Measurements from ENCODE around the gene EXOC3L4. TPM values are rescaled to one million over a fixed set of nuclear protein-coding genes. Genes with fewer than 3 reads are reported as not detected.

Gene EXOC3L4
- total and polyA plus RNA-seq, 5 donors from 2014 or later, result not detected

GRCh38 chr14:103090481-103091020, 4.0 kb upstream of the EXOC3L4 start:
- Histone ChIP-seq H3K27me3 (ENCODE audit: control insufficient read depth, insufficient read depth, low read length) (no peaks in the 10 kb centered on the region), H3K36me3 (ENCODE audit: control insufficient read depth, insufficient read depth, low read length) (no peaks in the 10 kb centered on the region), H3K9me3 (ENCODE audit: control insufficient read depth in 2 of 2, low read length in 2 of 2) (no peaks in the 10 kb centered on the region), H3K4me1 (ENCODE audit: control insufficient read depth, insufficient read depth, low read length, poor library complexity, severe bottlenecking) (peaks cover 9% of the 10 kb centered on the region), H3K27ac (ENCODE audit: insufficient read depth, low read length, poor library complexity, severe bottlenecking) (no peak overlapping the region), H3K4me3 (ENCODE audit: low read depth, low read length) (no peak overlapping the region)
- Mint-ChIP-seq H3K27ac (no peak overlapping the region), H3K4me3 (peak overlapping the region in 1 of 4 donors; percentile 57), H3K4me1 (peaks cover 0 to 7% (median 0%) of the 10 kb centered on the region in 4 donors), H3K36me3 (no peaks in the 10 kb centered on the region), H3K9me3 (peaks cover 0 to under 1% (median 0%) of the 10 kb centered on the region in 7 donors), H3K27me3 (peaks cover 17% of the 10 kb centered on the region)
- ATAC-seq (ENCODE audit: low read depth in 2 of 2), result no peak
- no peak for DNase-seq

- no peak overlapping the region for H3K4me3 ChIP-seq (ENCODE audit: low read depth, low read length)
- Mint-ChIP-seq H3K9me3 (no peaks in the 10 kb centered on the region), H3K4me1 (peaks cover 0 to 7% (median 0%) of the 10 kb centered on the region in 4 donors), H3K36me3 (no peaks in the 10 kb centered on the region), H3K27me3 (peaks cover 12% of the 10 kb centered on the region), H3K27ac (no peak overlapping the region), H3K4me3 (peak overlapping the region in 2 of 4 donors; percentile 57)
- no peaks in the 10 kb centered on the region for H3K9me3 ChIP-seq (ENCODE audit: control insufficient read depth in 2 of 2, low read length in 2 of 2)
- no peaks in the 10 kb centered on the region for H3K36me3 ChIP-seq (ENCODE audit: control insufficient read depth, insufficient read depth, low read length)
- H3K27ac ChIP-seq (ENCODE audit: insufficient read depth, low read length, poor library complexity, severe bottlenecking), result no peak overlapping the region
- peak; percentile 75 to 86 for ATAC-seq (ENCODE audit: low read depth in 2 of 2)
- H3K27me3 ChIP-seq (ENCODE audit: control insufficient read depth, insufficient read depth, low read length), result no peaks in the 10 kb centered on the region
- DNase-seq, result peak; percentile 56 to 65 (median 65)
- H3K4me1 ChIP-seq (ENCODE audit: control insufficient read depth, insufficient read depth, low read length, poor library complexity, severe bottlenecking), result peaks cover 9% of the 10 kb centered on the region
These were observed 3.3 kb upstream of the EXOC3L4 start for GRCh38 chr14:103091041-103091882.

GRCh38 chr14:103091883-103092222, 2.7 kb upstream of the EXOC3L4 start:
- Histone ChIP-seq H3K9me3 (ENCODE audit: control insufficient read depth in 2 of 2, low read length in 2 of 2) (no peaks in the 10 kb centered on the region), H3K4me3 (ENCODE audit: low read depth, low read length) (no peak overlapping the region), H3K27ac (ENCODE audit: insufficient read depth, low read length, poor library complexity, severe bottlenecking) (no peak overlapping the region), H3K36me3 (ENCODE audit: control insufficient read depth, insufficient read depth, low read length) (no peaks in the 10 kb centered on the region), H3K27me3 (ENCODE audit: control insufficient read depth, insufficient read depth, low read length) (no peaks in the 10 kb centered on the region), H3K4me1 (ENCODE audit: control insufficient read depth, insufficient read depth, low read length, poor library complexity, severe bottlenecking) (peaks cover 9% of the 10 kb centered on the region)
- no peaks in the 10 kb centered on the region for H3K9me3 Mint-ChIP-seq
- peaks cover 10% of the 10 kb centered on the region for H3K27me3 Mint-ChIP-seq
- DNase-seq, result no peak
- ATAC-seq (ENCODE audit: low read depth in 2 of 2), result no peak
- no peak overlapping the region for H3K27ac Mint-ChIP-seq
- peak overlapping the region in 1 of 4 donors; percentile 19 for H3K4me3 Mint-ChIP-seq
- peaks cover 0 to 7% (median 0%) of the 10 kb centered on the region in 4 donors for H3K4me1 Mint-ChIP-seq
- H3K36me3 Mint-ChIP-seq, result no peaks in the 10 kb centered on the region

- ATAC-seq (ENCODE audit: low read depth in 2 of 2) (no peak), DNase-seq (no peak)
- Mint-ChIP-seq H3K4me1 (peaks cover 0 to 7% (median 0%) of the 10 kb centered on the region in 4 donors), H3K4me3 (no peak overlapping the region), H3K27me3 (peaks cover 10% of the 10 kb centered on the region), H3K36me3 (no peaks in the 10 kb centered on the region), H3K9me3 (peaks cover 0 to 1% (median 0%) of the 10 kb centered on the region in 7 donors), H3K27ac (no peak overlapping the region)
- H3K4me1 ChIP-seq (ENCODE audit: control insufficient read depth, insufficient read depth, low read length, poor library complexity, severe bottlenecking), result peaks cover 9% of the 10 kb centered on the region
- no peak overlapping the region for H3K27ac ChIP-seq (ENCODE audit: insufficient read depth, low read length, poor library complexity, severe bottlenecking)
- no peaks in the 10 kb centered on the region for H3K36me3 ChIP-seq (ENCODE audit: control insufficient read depth, insufficient read depth, low read length)
- no peaks in the 10 kb centered on the region for H3K27me3 ChIP-seq (ENCODE audit: control insufficient read depth, insufficient read depth, low read length)
- no peaks in the 10 kb centered on the region for H3K9me3 ChIP-seq (ENCODE audit: control insufficient read depth in 2 of 2, low read length in 2 of 2)
- H3K4me3 ChIP-seq (ENCODE audit: low read depth, low read length), result no peak overlapping the region
These were observed 594 bp upstream of the EXOC3L4 start for GRCh38 chr14:103093856-103094405.

- no peaks in the 10 kb centered on the region for H3K36me3 Mint-ChIP-seq
- Histone ChIP-seq H3K27me3 (ENCODE audit: control insufficient read depth, insufficient read depth, low read length) (no peaks in the 10 kb centered on the region), H3K27ac (ENCODE audit: insufficient read depth, low read length, poor library complexity, severe bottlenecking) (no peak overlapping the region), H3K4me3 (ENCODE audit: low read depth, low read length) (no peak overlapping the region), H3K9me3 (ENCODE audit: control insufficient read depth in 2 of 2, low read length in 2 of 2) (no peaks in the 10 kb centered on the region), H3K4me1 (ENCODE audit: control insufficient read depth, insufficient read depth, low read length, poor library complexity, severe bottlenecking) (peaks cover 9% of the 10 kb centered on the region), H3K36me3 (ENCODE audit: control insufficient read depth, insufficient read depth, low read length) (no peaks in the 10 kb centered on the region)
- peaks cover 0 to 1% (median 0%) of the 10 kb centered on the region in 7 donors for H3K9me3 Mint-ChIP-seq
- no peak for ATAC-seq (ENCODE audit: low read depth in 2 of 2)
- H3K27ac Mint-ChIP-seq, result no peak overlapping the region
- peaks cover 0 to 7% (median 0%) of the 10 kb centered on the region in 4 donors for H3K4me1 Mint-ChIP-seq
- no peak overlapping the region for H3K4me3 Mint-ChIP-seq
- DNase-seq, result no peak
- H3K27me3 Mint-ChIP-seq, result peaks cover 10% of the 10 kb centered on the region
These were observed 769 bp downstream of the EXOC3L4 start for GRCh38 chr14:103095210-103095778.

- no peak overlapping the region for H3K27ac ChIP-seq (ENCODE audit: insufficient read depth, low read length, poor library complexity, severe bottlenecking)
- H3K4me1 Mint-ChIP-seq, result peaks cover 0 to 8% (median 0%) of the 10 kb centered on the region in 4 donors
- ATAC-seq (ENCODE audit: low read depth in 2 of 2) (no peak), DNase-seq (no peak)
- no peaks in the 10 kb centered on the region for H3K9me3 ChIP-seq (ENCODE audit: control insufficient read depth in 2 of 2, low read length in 2 of 2)
- no peak overlapping the region for H3K4me3 ChIP-seq (ENCODE audit: low read depth, low read length)
- no peak overlapping the region for H3K4me3 Mint-ChIP-seq
- peaks cover 11% of the 10 kb centered on the region for H3K27me3 Mint-ChIP-seq
- H3K4me1 ChIP-seq (ENCODE audit: control insufficient read depth, insufficient read depth, low read length, poor library complexity, severe bottlenecking), result peaks cover 5% of the 10 kb centered on the region
- no peaks in the 10 kb centered on the region for H3K36me3 Mint-ChIP-seq
- peaks cover 0 to 2% (median 0%) of the 10 kb centered on the region in 7 donors for H3K9me3 Mint-ChIP-seq
- H3K36me3 ChIP-seq (ENCODE audit: control insufficient read depth, insufficient read depth, low read length), result no peaks in the 10 kb centered on the region
- H3K27me3 ChIP-seq (ENCODE audit: control insufficient read depth, insufficient read depth, low read length), result no peaks in the 10 kb centered on the region
- H3K27ac Mint-ChIP-seq, result peak overlapping the region in 1 of 3 donors; percentile 27
These were observed 1.9 kb downstream of the EXOC3L4 start for GRCh38 chr14:103096387-103096786.

- H3K4me3 ChIP-seq (ENCODE audit: low read depth, low read length), result no peak overlapping the region
- no peaks in the 10 kb centered on the region for H3K27me3 ChIP-seq (ENCODE audit: control insufficient read depth, insufficient read depth, low read length)
- Mint-ChIP-seq H3K9me3 (peaks cover 0 to 3% (median 0%) of the 10 kb centered on the region in 7 donors), H3K4me1 (peaks cover 0 to 4% (median 0%) of the 10 kb centered on the region in 4 donors), H3K27me3 (peaks cover 14% of the 10 kb centered on the region), H3K36me3 (no peaks in the 10 kb centered on the region), H3K4me3 (no peak overlapping the region), H3K27ac (no peak overlapping the region)
- H3K27ac ChIP-seq (ENCODE audit: insufficient read depth, low read length, poor library complexity, severe bottlenecking), result no peak overlapping the region
- no peaks in the 10 kb centered on the region for H3K9me3 ChIP-seq (ENCODE audit: control insufficient read depth in 2 of 2, low read length in 2 of 2)
- no peaks in the 10 kb centered on the region for H3K36me3 ChIP-seq (ENCODE audit: control insufficient read depth, insufficient read depth, low read length)
- ATAC-seq (ENCODE audit: low read depth in 2 of 2) (no peak), DNase-seq (no peak)
- H3K4me1 ChIP-seq (ENCODE audit: control insufficient read depth, insufficient read depth, low read length, poor library complexity, severe bottlenecking), result no peaks in the 10 kb centered on the region
These were observed 2.9 kb downstream of the EXOC3L4 start for GRCh38 chr14:103097244-103097993.

Data from CD4-positive, CD25-positive, alpha-beta regulatory T cell (primary cell).